AG04450 (cell line): ENCODE results near the gene CASK. TPM values are rescaled to one million over a fixed set of nuclear protein-coding genes. Genes with fewer than 3 reads are reported as not detected.

Experiments
- CTCF ChIA-PET: fragments of 300-600, 350-600 bp; formaldehyde crosslinking; extraction: SDS; loops from one replicate; lab custom pipeline; 2022; ENCODE audit warnings: antibody characterized with exemption, inconsistent platforms; lab: Charles Lee
- POLR2A ChIA-PET: fragments of 350-600 bp; formaldehyde crosslinking; extraction: SDS; loops from one replicate; lab custom pipeline; 2021; ENCODE audit warnings: antibody characterized with exemption, inconsistent platforms; lab: Yijun Ruan, JAX
- DNase-seq: peaks from one replicate; pipeline ENCODE4 v3.0.0-alpha.2; 2011; ENCODE audit warnings: low read depth, low spot score
- H3K27ac ChIP-seq: one replicate; pipeline ENCODE4 v1.5.1; 2012; ENCODE audit warnings: low read depth, low read length, control low read depth
- H3K27me3 ChIP-seq: one replicate; pipeline ENCODE4 v1.6.0; 2012; ENCODE audit warnings: low read length; ENCODE audit not compliant: control insufficient read depth, insufficient read depth
- H3K4me3 ChIP-seq: 2 replicates; pipeline ENCODE4 v1.5.1; 2011; ENCODE audit warnings: mild to moderate bottlenecking, low read depth, low read length, control low read depth
- H3K9me3 ChIP-seq: 2 replicates; pipeline ENCODE4 v1.5.1; 2012; ENCODE audit warnings: low read length; ENCODE audit not compliant: control insufficient read depth, insufficient read depth
- CTCF ChIP-seq: IDR thresholded peaks from 2 replicates; pipeline ENCODE4 v1.5.1; 2011; ENCODE audit warnings: low read depth, low read length, control low read depth, inconsistent platforms
- polyA plus RNA-seq: library from polyadenylated mRNA; depleted of rRNA; stranded (reverse); fragments of >200 nt; gene quantifications from 2 replicates; pipeline ENCODE4 v1.2.3, GENCODE V29; 2011

Gene CASK
- polyA plus RNA-seq, 1 experiment, result 30.0 TPM

GRCh38 chrX:41590641-41591040 lies 332.7 kb downstream of the CASK start:
- no peak for DNase-seq
- ChIA-PET POLR2A (no interaction called here), CTCF (no interaction called here)
- no peak overlapping the region for H3K27ac ChIP-seq
- TF ChIP-seq CTCF, result no peak
- no peaks in the 10 kb centered on the region for H3K9me3 ChIP-seq
- H3K27me3 ChIP-seq, result no peaks in the 10 kb centered on the region
- H3K4me3 ChIP-seq, result no peak overlapping the region

GRCh38 chrX:41589634-41590270 lies 333.6 kb downstream of the CASK start:
- Histone ChIP-seq H3K9me3 (no peaks in the 10 kb centered on the region), H3K27ac (no peak overlapping the region), H3K27me3 (no peaks in the 10 kb centered on the region), H3K4me3 (no peak overlapping the region)
- CTCF ChIA-PET, result no interaction called here
- TF ChIP-seq CTCF, result no peak
- DNase-seq, result no peak
- POLR2A ChIA-PET, result no interaction called here

- Histone ChIP-seq H3K9me3 (no peaks in the 10 kb centered on the region), H3K27me3 (no peaks in the 10 kb centered on the region), H3K27ac (no peak overlapping the region), H3K4me3 (no peak overlapping the region)
- POLR2A ChIA-PET, result no interaction called here
- CTCF ChIA-PET, result no interaction called here
- no peak for DNase-seq
- TF ChIP-seq CTCF, result no peak
Observed at GRCh38 chrX:41588271-41588670, 335.1 kb downstream of the CASK start.

- ChIA-PET CTCF (no interaction called here), POLR2A (no interaction called here)
- no peaks in the 10 kb centered on the region for H3K27me3 ChIP-seq
- TF ChIP-seq CTCF, result no peak
- no peak overlapping the region for H3K4me3 ChIP-seq
- no peak for DNase-seq
- H3K9me3 ChIP-seq, result no peaks in the 10 kb centered on the region
- no peak overlapping the region for H3K27ac ChIP-seq
Observed at GRCh38 chrX:41580423-41581064, 342.8 kb downstream of the CASK start.

- CTCF ChIA-PET, result no interaction called here
Observed at GRCh38 chrX:41563876-41564275, 359.5 kb downstream of the CASK start.

More at GRCh38 chrX:41563876-41564275, 359.5 kb downstream of the CASK start:
- POLR2A ChIA-PET, result no interaction called here
- no peaks in the 10 kb centered on the region for H3K9me3 ChIP-seq
- no peak for DNase-seq
- H3K27ac ChIP-seq, result no peak overlapping the region
- H3K4me3 ChIP-seq, result no peak overlapping the region
- TF ChIP-seq CTCF, result no peak
- no peaks in the 10 kb centered on the region for H3K27me3 ChIP-seq
